HG02943 (cell line): Measurements from ENCODE around the gene GLRX2.
"Not testable (repeated sequence)": the region's sequence is repeated elsewhere in the genome, so short reads cannot be mapped to it uniquely, and the experiment has no call there.

Source experiments
- ATAC-seq: cut with Tn5 transposase; IDR thresholded peaks from one replicate; pipeline ENCODE4 v1.9.1; 2021; ENCODE audit warnings: mild to moderate bottlenecking, low read depth, moderate library complexity; ENCODE audit not compliant: unreplicated experiment

Gene GLRX2, protein sequence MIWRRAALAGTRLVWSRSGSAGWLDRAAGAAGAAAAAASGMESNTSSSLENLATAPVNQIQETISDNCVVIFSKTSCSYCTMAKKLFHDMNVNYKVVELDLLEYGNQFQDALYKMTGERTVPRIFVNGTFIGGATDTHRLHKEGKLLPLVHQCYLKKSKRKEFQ

DNA sequence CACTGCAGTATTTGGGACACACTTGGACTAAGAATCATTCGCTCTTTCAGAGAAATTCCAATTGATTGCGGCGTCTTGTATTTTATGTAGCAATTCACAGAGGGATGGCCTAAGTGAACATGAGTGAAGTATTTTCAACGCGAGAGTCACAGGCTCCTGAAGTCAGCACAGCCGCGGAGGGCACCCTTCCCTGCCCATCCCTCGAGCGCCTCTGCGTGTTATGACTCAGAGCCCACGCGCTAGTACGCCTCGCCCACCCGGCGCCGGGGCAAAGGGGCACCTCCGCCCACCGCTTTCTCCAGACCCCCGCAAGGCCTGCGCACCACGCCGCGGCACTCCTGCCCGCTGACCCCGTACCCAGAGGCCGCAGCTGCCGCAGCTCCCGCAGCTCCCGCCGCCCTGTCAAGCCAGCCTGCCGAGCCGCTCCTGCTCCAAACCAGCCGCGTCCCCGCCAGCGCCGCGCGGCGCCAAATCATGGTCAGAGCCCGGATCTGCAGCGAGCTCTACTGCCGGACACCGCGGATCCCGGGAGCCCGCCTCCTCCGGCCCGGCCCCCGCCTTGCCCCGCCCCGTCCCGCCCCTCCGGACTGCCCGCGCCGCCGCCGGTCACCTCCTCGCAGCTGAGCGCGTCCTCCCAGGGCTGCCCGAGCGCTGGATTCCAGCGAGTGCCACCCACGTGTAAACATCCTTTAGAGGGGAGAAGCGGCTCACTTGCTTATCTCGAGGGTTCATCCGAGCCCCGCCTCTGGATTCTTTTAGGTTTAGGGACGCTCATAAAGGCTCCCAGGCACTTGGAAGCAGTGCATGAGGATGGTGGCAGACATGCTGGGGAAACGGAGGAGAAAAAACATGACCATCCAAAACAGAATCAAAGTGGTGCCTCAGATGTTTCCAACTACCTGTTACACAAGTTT is at the start of gene GLRX2:
Gene GLRX2 (minus strand): TSS at position 508 of the 914 bp plus-strand sequence. CDS start 32 bp downstream, at position 476.
- ATAC-seq: peak; percentile 88

DNA sequence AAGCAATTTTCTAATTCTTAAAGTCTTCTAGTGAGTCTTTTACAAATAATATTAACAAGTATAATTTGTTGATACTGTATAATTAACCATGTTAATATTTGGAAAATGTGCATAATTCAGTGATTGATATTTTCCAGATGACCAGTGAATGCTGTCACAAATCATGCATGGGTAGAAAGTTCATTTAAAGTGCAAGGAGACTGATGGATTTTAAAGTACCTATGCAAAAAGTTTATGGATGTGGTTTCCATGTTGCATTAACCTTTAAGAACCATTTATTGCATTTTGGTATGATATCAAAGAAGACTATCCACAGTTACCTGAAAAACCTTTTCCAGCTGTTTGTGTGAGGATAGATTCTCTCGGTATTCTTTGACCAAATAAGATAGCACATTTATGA is 39.8 kb upstream of the GLRX2 start:
- no peak for ATAC-seq

GRCh38 chr1:193144361-193144938 is 39.2 kb upstream of the GLRX2 start:
- no peak for ATAC-seq

- no peak for ATAC-seq
Observed at GRCh38 chr1:193143285-193143684, 38.1 kb upstream of the GLRX2 start.

DNA sequence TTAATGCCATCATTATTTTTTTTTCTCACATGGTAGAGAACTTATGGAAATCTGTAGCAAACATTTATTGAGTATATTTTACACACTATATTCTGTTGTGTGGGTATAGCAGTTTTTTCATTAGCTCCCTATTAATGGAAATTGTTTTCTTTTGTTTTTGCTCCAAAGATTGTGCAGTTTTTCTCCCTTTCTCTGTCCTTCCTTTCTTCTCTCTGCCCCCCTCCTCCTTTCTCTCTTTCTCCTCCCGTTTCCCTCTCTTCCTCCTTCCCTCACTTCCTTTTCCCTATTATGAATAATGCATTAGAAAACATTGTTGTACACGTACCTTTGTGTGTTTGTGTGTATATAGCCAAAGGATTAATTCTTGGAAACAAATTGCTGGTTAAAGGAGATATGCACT is 37.2 kb upstream of the GLRX2 start:
- ATAC-seq: no peak

DNA sequence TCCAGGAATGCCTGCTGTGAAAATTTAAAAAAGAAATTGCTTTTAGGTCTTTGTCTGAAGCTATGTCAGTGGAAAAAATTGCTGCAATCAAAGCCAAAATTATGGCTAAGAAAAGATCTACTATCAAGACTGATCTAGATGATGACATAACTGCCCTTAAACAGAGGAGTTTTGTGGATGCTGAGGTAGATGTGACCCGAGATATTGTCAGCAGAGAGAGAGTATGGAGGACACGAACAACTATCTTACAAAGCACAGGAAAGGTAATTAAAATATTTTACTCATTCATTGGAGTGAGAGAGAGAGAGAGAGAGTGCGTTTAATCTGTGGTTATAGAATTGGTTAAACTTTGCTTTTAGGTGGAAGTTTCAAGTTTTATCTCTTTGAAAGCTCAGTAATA is 36.6 kb upstream of the GLRX2 start:
- no peak for ATAC-seq

DNA sequence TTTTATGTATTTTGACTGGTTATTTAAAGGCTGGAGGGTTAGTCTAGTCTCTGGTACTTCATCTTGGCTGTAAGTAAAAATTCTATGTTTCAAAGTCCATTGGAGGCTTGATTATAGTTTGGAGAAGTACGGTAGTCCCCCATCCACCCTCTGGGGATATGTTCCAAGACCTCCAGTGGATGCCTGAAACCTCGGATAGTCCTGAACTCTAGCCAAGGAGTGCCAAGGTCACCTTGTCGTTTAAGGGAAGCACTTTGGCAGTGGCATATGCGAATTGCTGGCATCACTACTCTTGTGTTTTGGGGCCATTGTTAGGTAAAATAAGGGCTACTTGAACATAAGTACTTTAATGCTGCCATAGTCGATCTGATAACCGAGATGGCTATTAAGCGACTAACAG is 35.0 kb upstream of the GLRX2 start:
- ATAC-seq: no peak

DNA sequence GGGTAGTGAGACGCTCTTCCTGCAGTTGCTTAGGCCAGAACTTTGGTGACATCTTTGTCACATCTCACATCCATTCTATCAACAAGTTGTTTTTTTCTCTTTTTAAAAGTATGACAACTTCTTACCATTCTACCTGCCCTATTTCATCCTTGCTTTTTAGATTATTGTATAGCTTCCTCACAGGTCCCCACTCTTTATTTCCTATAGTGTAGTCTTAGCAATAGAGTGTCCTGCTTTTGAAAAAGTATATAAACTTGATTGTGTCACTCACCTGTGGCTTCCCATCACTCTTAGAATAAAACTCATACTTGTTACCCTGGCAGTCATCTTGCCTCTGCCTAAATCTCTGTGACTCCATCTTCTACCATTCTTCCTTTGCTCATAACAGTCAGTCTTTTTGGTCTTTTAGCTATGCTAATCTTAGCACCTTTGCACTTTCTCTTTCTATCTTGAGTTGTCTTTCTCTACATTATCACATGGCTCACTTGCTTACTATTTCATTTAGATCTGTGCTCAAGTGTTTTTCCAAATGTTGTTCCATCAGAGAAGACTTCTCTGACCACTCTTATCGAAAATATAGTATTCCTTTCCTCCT is 26.1 kb upstream of the GLRX2 start:
- ATAC-seq: no peak

- no peak for ATAC-seq
Observed at GRCh38 chr1:193125369-193125768, 20.2 kb upstream of the GLRX2 start.

DNA sequence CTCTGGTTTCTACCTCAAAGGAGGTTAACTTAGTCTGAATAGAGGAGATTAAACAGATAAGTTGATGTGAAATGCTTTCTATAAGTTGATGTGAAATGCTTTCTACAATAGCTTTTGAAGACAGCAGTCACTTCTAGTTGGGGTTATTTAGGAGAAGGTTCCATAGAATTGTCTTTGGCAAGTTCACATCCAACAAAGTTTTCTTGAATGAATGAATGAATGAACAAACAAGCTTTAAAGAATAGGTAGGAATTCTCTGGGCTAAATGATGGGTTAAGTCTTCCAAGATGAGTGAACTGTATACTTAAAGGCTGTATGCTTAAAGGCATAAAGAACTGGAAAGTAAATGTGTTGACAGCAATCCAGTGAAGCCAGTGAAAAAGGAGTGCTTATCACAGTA is 18.5 kb upstream of the GLRX2 start:
- no peak for ATAC-seq

DNA sequence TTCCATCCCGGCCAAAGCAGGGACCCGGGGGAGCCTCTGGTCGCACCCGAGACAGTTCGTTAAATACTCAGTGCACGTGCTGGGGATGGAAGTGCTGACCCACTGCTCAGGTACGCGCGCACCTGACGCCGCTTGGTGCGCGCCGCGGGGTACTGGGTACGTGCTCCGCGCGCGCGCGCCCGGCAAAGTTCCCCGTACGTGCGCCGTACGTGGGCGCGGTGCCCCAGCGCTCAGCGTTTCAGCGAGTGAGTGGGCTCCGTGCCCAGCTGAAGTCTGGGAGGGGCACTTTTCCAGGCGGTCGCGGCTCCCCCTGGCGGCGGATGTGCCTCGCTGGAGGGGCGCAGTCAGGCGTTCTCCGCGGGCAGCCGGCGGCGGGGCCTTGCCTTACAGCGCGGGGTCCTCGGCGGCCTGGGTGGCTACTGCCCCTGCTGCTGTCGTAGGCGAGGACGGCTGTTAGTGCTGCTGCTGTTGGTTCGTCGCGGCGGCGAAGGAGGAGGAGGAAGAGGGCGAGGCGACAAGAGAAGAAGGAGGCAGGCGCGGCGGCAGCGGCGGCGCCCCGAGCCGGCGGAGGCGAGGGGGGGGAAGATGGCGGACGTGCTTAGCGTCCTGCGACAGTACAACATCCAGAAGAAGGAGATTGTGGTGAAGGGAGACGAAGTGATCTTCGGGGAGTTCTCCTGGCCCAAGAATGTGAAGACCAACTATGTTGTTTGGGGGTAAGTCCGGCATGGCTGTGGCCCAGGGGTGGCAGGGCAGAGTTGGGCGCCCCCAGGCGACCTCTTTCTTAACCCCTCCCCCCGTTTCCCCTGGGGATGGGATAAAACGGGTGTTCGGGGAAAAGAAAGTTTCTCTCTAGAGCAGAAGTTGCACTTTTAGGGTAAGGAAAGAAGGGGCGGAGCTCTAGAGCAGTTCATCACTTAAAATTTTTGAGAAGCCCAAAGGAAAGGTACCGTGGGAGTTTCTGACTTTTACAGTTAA is 16.7 kb upstream of the GLRX2 start, which contains the start of gene CDC73:
Gene CDC73 (plus strand): TSS at position 416 of the 978 bp plus-strand sequence. CDS start 170 bp downstream, at position 586.
- peak; percentile 93 for ATAC-seq

DNA sequence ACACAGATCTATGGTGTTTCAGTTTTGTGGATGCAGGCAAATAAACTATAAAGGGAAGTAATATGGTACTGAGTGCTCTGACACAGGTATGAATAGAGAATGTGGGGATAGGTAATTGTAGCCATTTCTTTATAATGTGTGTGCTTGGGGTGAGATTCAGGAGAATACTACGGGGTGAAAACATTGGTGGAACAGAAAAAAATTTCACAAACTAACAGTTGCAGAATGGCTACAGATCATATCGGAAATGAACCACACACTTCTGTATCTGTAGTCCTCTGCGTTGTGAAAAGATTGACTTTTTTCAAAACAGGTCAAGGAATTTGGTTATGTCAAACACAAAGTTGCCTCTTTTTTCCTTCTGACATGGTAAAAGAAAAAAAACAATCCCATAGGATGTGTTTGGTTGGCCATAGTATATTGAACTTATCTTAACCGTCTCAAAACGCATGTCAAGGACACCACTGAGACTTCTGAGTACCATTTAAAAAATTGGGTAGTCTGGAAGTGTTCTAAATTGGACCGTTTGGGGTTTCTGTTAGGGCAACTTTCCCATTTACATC is 15.5 kb upstream of the GLRX2 start:
- no peak for ATAC-seq

DNA sequence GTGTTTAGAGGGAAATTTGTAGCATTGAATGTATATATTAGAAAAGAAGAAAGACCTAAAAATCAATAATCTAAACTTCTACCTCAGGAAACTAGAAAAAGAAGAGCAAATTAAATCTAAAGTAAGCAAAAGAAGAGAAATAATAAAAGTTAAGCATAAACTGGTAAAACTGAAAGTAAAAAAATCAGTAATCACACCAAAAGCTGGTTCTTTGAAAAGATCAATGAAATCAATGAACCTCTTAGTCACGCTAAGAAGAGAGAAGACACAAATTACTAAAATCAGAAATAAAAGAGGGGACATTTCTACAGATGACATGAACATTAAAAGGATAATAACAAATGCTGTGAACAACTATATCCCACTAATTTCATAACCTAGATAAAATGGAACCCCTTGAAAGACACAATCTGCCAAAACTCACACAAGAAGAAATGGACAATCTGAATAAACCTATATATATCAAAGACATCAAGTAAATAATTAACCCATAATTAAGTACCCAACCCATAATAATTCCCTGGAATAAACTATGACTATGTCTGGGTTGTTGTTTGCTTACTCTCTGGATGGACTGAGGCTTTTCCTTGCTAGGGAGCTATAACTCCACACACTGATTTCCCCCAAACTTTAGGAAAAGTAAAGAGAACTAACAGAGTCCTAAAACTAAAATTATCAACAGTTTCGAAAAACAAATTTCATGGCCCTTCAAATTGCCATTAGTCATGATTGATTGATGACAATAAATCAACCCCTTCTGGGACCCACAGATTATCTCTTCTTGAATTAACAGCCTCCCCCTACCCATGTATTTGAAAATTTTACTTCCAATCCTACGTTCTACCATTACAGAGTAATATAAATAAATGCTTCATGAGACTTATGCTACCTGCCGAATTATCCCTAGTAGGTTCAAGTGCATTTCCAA is 13.9 kb upstream of the GLRX2 start:
- no peak for ATAC-seq

- ATAC-seq: no peak
Observed at GRCh38 chr1:193118194-193118593, 13.0 kb upstream of the GLRX2 start.

GRCh38 chr1:193117167-193117566 is 12.0 kb upstream of the GLRX2 start:
- not testable (repeated sequence) for ATAC-seq

DNA sequence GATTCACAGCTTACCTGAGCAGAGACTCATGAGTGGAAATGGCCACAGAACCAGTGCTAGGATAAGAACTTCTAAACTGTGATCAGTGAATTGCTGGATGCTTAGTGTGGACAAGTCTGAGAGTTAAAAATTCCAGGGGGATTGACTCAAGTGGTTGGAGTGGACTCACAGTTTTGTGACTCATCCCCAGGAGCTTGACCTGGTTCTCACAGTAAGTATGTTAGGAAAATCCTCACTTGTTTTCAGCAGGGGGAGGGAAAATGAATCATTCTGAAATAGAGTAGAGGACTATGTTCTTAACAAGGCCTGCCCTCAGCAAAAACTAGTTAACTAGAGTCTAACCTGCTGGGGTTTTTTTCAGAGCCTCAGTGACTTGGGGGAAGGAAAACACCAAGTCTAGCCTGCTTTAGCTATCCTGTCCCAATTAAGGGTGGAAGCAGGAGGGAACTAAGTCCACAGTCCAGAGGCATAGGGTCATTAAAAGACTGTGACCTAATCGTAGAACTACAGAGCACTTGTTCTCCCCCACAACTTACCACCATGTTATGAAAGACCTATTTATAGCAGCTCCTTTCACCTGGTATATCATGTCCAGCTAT is 10.5 kb upstream of the GLRX2 start:
- no peak for ATAC-seq

- ATAC-seq: no peak
Observed at GRCh38 chr1:193114485-193115095, 9.4 kb upstream of the GLRX2 start.

DNA sequence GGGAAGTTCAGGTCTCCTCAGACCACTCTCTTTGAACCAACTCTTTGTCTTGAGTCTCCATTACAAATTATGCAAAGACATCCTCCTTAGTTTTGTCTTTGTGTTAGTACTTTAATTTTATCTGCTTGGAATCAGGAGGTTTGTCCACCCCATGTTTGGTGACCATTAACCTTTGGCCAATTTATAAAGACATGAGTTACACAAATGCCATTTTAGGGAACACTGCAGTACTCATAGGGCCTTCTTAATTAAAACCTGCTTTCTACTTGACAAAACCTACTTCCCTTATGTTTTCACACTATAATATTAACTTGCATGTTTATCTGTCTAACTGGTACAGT is 8.7 kb upstream of the GLRX2 start:
- ATAC-seq: no peak
